Keratinocyte (primary cell): ENCODE measurements around the gene SORL1. TPM values are rescaled to one million over a fixed set of nuclear protein-coding genes. Genes with fewer than 3 reads are reported as not detected.

Experiments used
- DNase-seq: peaks from one replicate; pipeline ENCODE4 v3.0.0-alpha.2; 2011; ENCODE audit warnings: low read depth, missing footprints, low spot score
- FAIRE-seq: peaks from 2 replicates; lab custom pipeline; 2011; peaks lifted over from hg19 to GRCh38; lab: Jason Lieb, UNC
- H2AFZ ChIP-seq: 2 replicates; pipeline ENCODE4 v1.6.0; 2012; ENCODE audit warnings: low read length, control low read depth, inconsistent platforms; ENCODE audit not compliant: control insufficient read depth
- H3K27ac ChIP-seq: 2 replicates; pipeline ENCODE4 v1.5.1; 2011; ENCODE audit warnings: low read length; ENCODE audit not compliant: control insufficient read depth, insufficient read depth
- H3K27me3 ChIP-seq: 3 replicates; pipeline ENCODE4 v1.6.0; 2011; ENCODE audit warnings: low read length; ENCODE audit not compliant: control insufficient read depth, insufficient read depth; ENCODE audit errors: extremely low read depth
- H3K36me3 ChIP-seq, 2 experiments: 2 replicates in 1 of 2; 3 replicates in 1 of 2; pipeline ENCODE4 v1.5.1; 2011; ENCODE audit warnings: low read length in 2 of 2, mild to moderate bottlenecking in 1 of 2; ENCODE audit not compliant: control insufficient read depth in 2 of 2, insufficient read depth in 2 of 2; ENCODE audit errors: extremely low read depth in 1 of 2
- H3K4me1 ChIP-seq: 3 replicates; pipeline ENCODE4 v1.5.1; 2011; ENCODE audit warnings: low read length; ENCODE audit not compliant: control insufficient read depth, insufficient read depth; ENCODE audit errors: extremely low read depth
- H3K4me2 ChIP-seq: 3 replicates; pipeline ENCODE4 v1.6.0; 2011; ENCODE audit warnings: low read depth, low read length; ENCODE audit not compliant: control insufficient read depth, insufficient read depth; ENCODE audit errors: extremely low read depth
- H3K4me3 ChIP-seq, 3 experiments: fragments of 200-600 bp in 1 of 3; sonication (generic) in 1 of 3; 2 replicates in 2 of 3; 3 replicates in 1 of 3; pipeline ENCODE4 v1.5.1; 2011 to 2016; ENCODE audit warnings: low read length in 3 of 3, mild to moderate bottlenecking in 3 of 3, control low read depth in 2 of 3, inconsistent platforms in 1 of 3, low read depth in 1 of 3, mixed read lengths in 1 of 3, mixed run types in 1 of 3, moderate library complexity in 1 of 3; ENCODE audit not compliant: control insufficient read depth in 2 of 3, insufficient read depth in 2 of 3; ENCODE audit errors: extremely low read depth in 1 of 3
- H3K79me2 ChIP-seq: 2 replicates; pipeline ENCODE4 v1.6.0; 2012; ENCODE audit warnings: low read length; ENCODE audit not compliant: control insufficient read depth, insufficient read depth
- H3K9ac ChIP-seq: 3 replicates; pipeline ENCODE4 v1.6.0; 2011; ENCODE audit warnings: low read length; ENCODE audit not compliant: control insufficient read depth, insufficient read depth; ENCODE audit errors: extremely low read depth
- H3K9me1 ChIP-seq: 3 replicates; pipeline ENCODE4 v1.6.0; 2011; ENCODE audit warnings: low read length; ENCODE audit not compliant: control insufficient read depth, insufficient read depth; ENCODE audit errors: extremely low read depth
- H3K9me3 ChIP-seq: 2 replicates; pipeline ENCODE4 v1.5.1; 2012; ENCODE audit warnings: low read depth, low read length; ENCODE audit not compliant: control insufficient read depth
- H4K20me1 ChIP-seq: 3 replicates; pipeline ENCODE4 v1.6.0; 2011; ENCODE audit warnings: low read length; ENCODE audit not compliant: control insufficient read depth, insufficient read depth; ENCODE audit errors: extremely low read depth
- CTCF ChIP-seq, 3 experiments: IDR thresholded peaks in 1 of 3; conservative IDR thresholded peaks in 1 of 3; optimal IDR thresholded peaks in 1 of 3; 2 replicates in 2 of 3; 3 replicates in 1 of 3; pipeline versions ENCODE3 to v1.5.1; 2011; ENCODE audit warnings: low read length in 3 of 3, mild to moderate bottlenecking in 3 of 3, moderate library complexity in 2 of 3, control low read depth in 1 of 3, inconsistent platforms in 1 of 3; ENCODE audit not compliant: insufficient read depth in 2 of 3; ENCODE audit errors: extremely low read depth in 1 of 3
- EZH2 ChIP-seq: IDR thresholded peaks from one replicate; pipeline ENCODE4 v1.6.1; 2012; ENCODE audit warnings: inconsistent platforms, mild to moderate bottlenecking, low read length, moderate library complexity
- dilution Hi-C: fragments of 300-500 bp; cut with MboI; formaldehyde crosslinking; loops from one replicate; pipeline ENCODE4 v1.7.0; 2020; ENCODE audit warnings: low sequenced_read_pairs; ENCODE audit not compliant: extremely low pct_ligation_motif_present
- polyA plus RNA-seq, 5 experiments: library from polyadenylated mRNA; depleted of rRNA in 3 of 5; stranded (reverse) in 3 of 5; stranded (forward) in 1 of 5; unstranded in 1 of 5; fragments of >200 nt; gene quantifications; 1 replicate in 1 of 5; 2 replicates in 3 of 5; 3 replicates in 1 of 5; pipeline versions ENCODE4 v1.2.1 to v1.2.3, GENCODE V29; 2011 to 2012; ENCODE audit warnings: missing spikeins in 2 of 5, low read depth in 1 of 5, low replicate concordance in 1 of 5

Gene SORL1
- polyA plus RNA-seq, 1 donor (not counting 4 experiments of a cell fraction or from before 2014, with no cell fraction given), result 38.9 TPM

- Histone ChIP-seq H3K9me1 (no peaks in the 10 kb centered on the region), H3K9me3 (no peaks in the 10 kb centered on the region), H3K4me3 (no peak overlapping the region), H3K79me2 (no peaks in the 10 kb centered on the region), H3K27ac (no peak overlapping the region), H3K36me3 (peaks cover 26 to 51% of the 10 kb centered on the region in 2 experiments), H3K4me1 (no peaks in the 10 kb centered on the region), H3K9ac (no peak overlapping the region), H4K20me1 (peaks cover 1% of the 10 kb centered on the region), H3K4me2 (no peak overlapping the region), H2AFZ (no peak overlapping the region), H3K27me3 (no peaks in the 10 kb centered on the region)
- FAIRE-seq, result no peak
- no peak for TF ChIP-seq EZH2
- no peak for TF ChIP-seq CTCF (optimal IDR thresholded peaks at IDR 0.05 in 1 of 3, IDR thresholded peaks at IDR 0.05 in 1 of 3, conservative IDR thresholded peaks at IDR 0.05 in 1 of 3; ENCODE audit: extremely low read depth in 1 of 3, insufficient read depth in 2 of 3, low read length in 3 of 3)
- no peak for DNase-seq
- dilution Hi-C loops, result no loop called here
Measured at GRCh38 chr11:121611242-121611641, 159.1 kb downstream of the SORL1 start.

- H3K4me1 ChIP-seq, result no peaks in the 10 kb centered on the region
- H3K4me3 ChIP-seq, result no peak overlapping the region
- H3K9ac ChIP-seq, result no peak overlapping the region
- no peaks in the 10 kb centered on the region for H3K9me3 ChIP-seq
- no peaks in the 10 kb centered on the region for H3K79me2 ChIP-seq
- no peaks in the 10 kb centered on the region for H3K9me1 ChIP-seq
- H3K27me3 ChIP-seq, result no peaks in the 10 kb centered on the region
- dilution Hi-C loops, result no loop called here
- FAIRE-seq (no peak), DNase-seq (no peak)
- H3K36me3 ChIP-seq, result peaks cover 33 to 42% of the 10 kb centered on the region in 2 experiments
- H2AFZ ChIP-seq, result no peak overlapping the region
- no peak overlapping the region for H3K27ac ChIP-seq
- no peaks in the 10 kb centered on the region for H4K20me1 ChIP-seq
- H3K4me2 ChIP-seq, result no peak overlapping the region
- TF ChIP-seq CTCF (optimal IDR thresholded peaks at IDR 0.05 in 1 of 3, IDR thresholded peaks at IDR 0.05 in 1 of 3, conservative IDR thresholded peaks at IDR 0.05 in 1 of 3; ENCODE audit: extremely low read depth in 1 of 3, insufficient read depth in 2 of 3, low read length in 3 of 3) (no peak), EZH2 (no peak)
Measured at GRCh38 chr11:121613724-121614123, 161.6 kb downstream of the SORL1 start.
